H1 (cell line): ENCODE measurements around the gene CLASP2. TPM values are rescaled to one million over a fixed set of nuclear protein-coding genes. Genes with fewer than 3 reads are reported as not detected.

Experiments used
- CTCF ChIA-PET: fragments of 300-600 bp; sonication (Branson Sonifier 250); formaldehyde crosslinking; loops from one replicate; lab custom pipeline; 2021; ENCODE audit not compliant: partially characterized antibody; lab: Charles Lee
- POLR2A ChIA-PET: fragments of 300-600 bp; sonication (Branson Sonifier 250); formaldehyde crosslinking; loops from one replicate; lab custom pipeline; 2021; ENCODE audit warnings: inconsistent platforms; ENCODE audit not compliant: partially characterized antibody; lab: Charles Lee
- DNase-seq, 2 experiments: peaks; one replicate each; pipeline versions ENCODE4 v3.0.0 to v3.0.0-alpha.2; 2010 to 2022; ENCODE audit warnings: low spot score in 2 of 2, low read depth in 1 of 2, mixed read lengths in 1 of 2
- FAIRE-seq: peaks from 2 replicates; lab custom pipeline; 2011; peaks lifted over from hg19 to GRCh38; lab: Jason Lieb, UNC
- H2AFZ ChIP-seq: 2 replicates; pipeline ENCODE4 v1.8.1; 2012; ENCODE audit warnings: low read length, inconsistent platforms
- H2AK5ac ChIP-seq: 2 replicates; pipeline ENCODE4 v1.6.1; 2013; ENCODE audit warnings: low read depth, low read length
- H2BK120ac ChIP-seq: replicated peaks from 2 replicates; pipeline ENCODE3; 2013; ENCODE audit warnings: low read depth, low read length, inconsistent platforms
- H2BK12ac ChIP-seq: 2 replicates; pipeline ENCODE4 v1.6.1; 2013; ENCODE audit warnings: low read depth, low read length
- H2BK15ac ChIP-seq: 2 replicates; pipeline ENCODE4 v1.6.1; 2013; ENCODE audit warnings: low read length
- H2BK20ac ChIP-seq: 2 replicates; pipeline ENCODE4 v1.6.1; 2013; ENCODE audit warnings: low read length
- H2BK5ac ChIP-seq: 2 replicates; pipeline ENCODE4 v1.6.1; 2013; ENCODE audit warnings: low read depth, low read length
- H3K14ac ChIP-seq: 2 replicates; pipeline ENCODE4 v1.6.1; 2013; ENCODE audit warnings: inconsistent platforms; ENCODE audit not compliant: insufficient read length
- H3K18ac ChIP-seq: 2 replicates; pipeline ENCODE4 v1.6.1; 2013; ENCODE audit warnings: low read length; ENCODE audit errors: extremely low read depth
- H3K23ac ChIP-seq: 2 replicates; pipeline ENCODE4 v1.6.1; 2013; ENCODE audit warnings: inconsistent platforms; ENCODE audit not compliant: insufficient read length
- H3K23me2 ChIP-seq: 2 replicates; pipeline ENCODE4 v1.6.1; 2013; ENCODE audit warnings: low read depth, low read length
- H3K27ac ChIP-seq: 2 replicates; pipeline ENCODE4 v1.6.1; 2011; ENCODE audit warnings: low read depth, low read length, inconsistent platforms
- H3K27me3 ChIP-seq, 4 experiments: replicated peaks in 1 of 4; 1 replicate in 1 of 4; 2 replicates in 3 of 4; pipeline versions ENCODE4 v1.6.1 to v1.8.1; 2011 to 2013; ENCODE audit warnings: low read length in 3 of 4, mild to moderate bottlenecking in 3 of 4, inconsistent platforms in 2 of 4, mixed read lengths in 2 of 4, moderate library complexity in 1 of 4; ENCODE audit not compliant: control insufficient read depth in 3 of 4, insufficient read depth in 3 of 4; ENCODE audit errors: extremely low read depth in 1 of 4
- H3K36me3 ChIP-seq, 4 experiments: 2 replicates each; pipeline versions ENCODE4 v1.6.1 to v1.8.1; 2011 to 2013; ENCODE audit warnings: mild to moderate bottlenecking in 4 of 4, low read length in 3 of 4, moderate library complexity in 2 of 4, control low read depth in 1 of 4, inconsistent platforms in 1 of 4; ENCODE audit not compliant: insufficient read depth in 4 of 4, control insufficient read depth in 2 of 4
- H3K4ac ChIP-seq: replicated peaks from 2 replicates; pipeline ENCODE3; 2013; ENCODE audit warnings: low read length, low read depth, mixed read lengths, inconsistent platforms; ENCODE audit not compliant: insufficient read length
- H3K4me1 ChIP-seq, 4 experiments: replicated peaks in 1 of 4; 1 replicate in 1 of 4; 2 replicates in 3 of 4; pipeline versions ENCODE4 v1.6.1 to v1.8.1; 2011 to 2013; ENCODE audit warnings: low read length in 3 of 4, inconsistent platforms in 2 of 4, mixed read lengths in 1 of 4; ENCODE audit not compliant: insufficient read depth in 4 of 4, control insufficient read depth in 3 of 4
- H3K4me2 ChIP-seq, 2 experiments: 2 replicates each; pipeline versions ENCODE4 v1.6.1 to v1.8.1; 2011 to 2013; ENCODE audit warnings: low read depth in 2 of 2, low read length in 2 of 2, control low read depth in 1 of 2, inconsistent platforms in 1 of 2, mild to moderate bottlenecking in 1 of 2; ENCODE audit not compliant: insufficient read depth in 1 of 2
- H3K4me3 ChIP-seq, 4 experiments: fragments of 200-600, 300-600 bp in 1 of 4; sonication (generic), shearing (Covaris generic), sonication (Bioruptor Twin) in 1 of 4; 2 replicates each; pipeline versions ENCODE4 v1.5.1 to v1.8.1; 2011 to 2016; ENCODE audit warnings: low read length in 4 of 4, low read depth in 3 of 4, control low read depth in 2 of 4, inconsistent platforms in 2 of 4, mild to moderate bottlenecking in 2 of 4, mixed read lengths in 1 of 4, moderate library complexity in 1 of 4; ENCODE audit not compliant: insufficient read depth in 2 of 4; ENCODE audit errors: extremely low read depth in 1 of 4
- H3K56ac ChIP-seq: replicated peaks from 2 replicates; pipeline ENCODE3; 2013; ENCODE audit warnings: low read depth, mild to moderate bottlenecking, mixed read lengths, low read length, inconsistent platforms; ENCODE audit not compliant: insufficient read length
- H3K79me1 ChIP-seq: 2 replicates; pipeline ENCODE4 v1.6.1; 2013; ENCODE audit warnings: low read depth, low read length, control low read depth
- H3K79me2 ChIP-seq, 2 experiments: 2 replicates each; pipeline versions ENCODE4 v1.6.1 to v1.8.1; 2012 to 2013; ENCODE audit warnings: low read length in 2 of 2, mild to moderate bottlenecking in 2 of 2, inconsistent platforms in 1 of 2; ENCODE audit not compliant: insufficient read depth in 2 of 2, control insufficient read depth in 1 of 2
- H3K9ac ChIP-seq, 4 experiments: replicated peaks in 1 of 4; 1 replicate in 1 of 4; 2 replicates in 3 of 4; pipeline versions ENCODE4 v1.6.1 to v1.8.1; 2011 to 2013; ENCODE audit warnings: low read depth in 3 of 4, low read length in 3 of 4, control low read depth in 2 of 4, mild to moderate bottlenecking in 2 of 4, moderate library complexity in 2 of 4, inconsistent platforms in 1 of 4; ENCODE audit errors: extremely low read depth in 1 of 4
- H3K9me3 ChIP-seq, 2 experiments: 2 replicates each; pipeline versions ENCODE4 v1.6.1 to v1.8.1; 2012 to 2013; ENCODE audit warnings: mild to moderate bottlenecking in 2 of 2, moderate library complexity in 2 of 2, control low read depth in 1 of 2, inconsistent platforms in 1 of 2, low read depth in 1 of 2, low read length in 1 of 2, mixed read lengths in 1 of 2; ENCODE audit not compliant: insufficient read depth in 2 of 2
- H4K20me1 ChIP-seq, 2 experiments: replicated peaks in 1 of 2; 2 replicates each; pipeline versions ENCODE3 to v1.8.1; 2011 to 2013; ENCODE audit warnings: inconsistent platforms in 2 of 2, low read length in 2 of 2, mild to moderate bottlenecking in 1 of 2; ENCODE audit not compliant: insufficient read depth in 2 of 2, control insufficient read depth in 1 of 2
- H4K5ac ChIP-seq: 2 replicates; pipeline ENCODE4 v1.6.1; 2013; ENCODE audit warnings: low read length, low read depth, mixed read lengths, inconsistent platforms; ENCODE audit not compliant: insufficient read length
- H4K8ac ChIP-seq: 2 replicates; pipeline ENCODE4 v1.8.0; 2013; ENCODE audit warnings: mild to moderate bottlenecking, moderate library complexity, low read length, inconsistent platforms; ENCODE audit not compliant: insufficient read depth; ENCODE audit errors: extremely low read depth
- H4K91ac ChIP-seq: replicated peaks from 2 replicates; pipeline ENCODE3; 2013; ENCODE audit warnings: low read length, mixed read lengths, inconsistent platforms; ENCODE audit not compliant: insufficient read length
- ATF2 ChIP-seq: IDR thresholded peaks from 2 replicates; pipeline ENCODE4 v1.6.1; 2012; ENCODE audit warnings: low read length, inconsistent platforms
- BCL11A ChIP-seq, 2 experiments: IDR thresholded peaks; one replicate each; pipeline ENCODE4 v1.6.1; 2011; ENCODE audit warnings: low read depth in 2 of 2, low read length in 2 of 2, mild to moderate bottlenecking in 2 of 2
- FOSL1 ChIP-seq: IDR thresholded peaks from 2 replicates; pipeline ENCODE4 v1.6.1; 2011; ENCODE audit warnings: mild to moderate bottlenecking, low read depth, low read length, moderate library complexity; ENCODE audit not compliant: insufficient read depth
- HDAC6 ChIP-seq: IDR thresholded peaks from one replicate; pipeline ENCODE4 v1.7.1; 2012; ENCODE audit warnings: low read depth, mild to moderate bottlenecking, inconsistent platforms, low read length, moderate library complexity
- JUND ChIP-seq: IDR thresholded peaks from 2 replicates; pipeline ENCODE4 v1.6.1; 2011; ENCODE audit warnings: mild to moderate bottlenecking, improper control_type of control experiment, low read length
- KDM1A ChIP-seq: fragments of 200-600, 300-600 bp; sonication (generic); IDR thresholded peaks from 2 replicates; pipeline ENCODE4 v1.7.1; 2016; ENCODE audit warnings: mild to moderate bottlenecking, low read length, borderline replicate concordance
- KDM5A ChIP-seq: fragments of 200-600 bp; IDR thresholded peaks from 2 replicates; pipeline ENCODE4 v1.7.1; 2012; ENCODE audit warnings: mild to moderate bottlenecking, low read length, inconsistent platforms, mixed read lengths
- MAFK ChIP-seq: IDR thresholded peaks from 2 replicates; pipeline ENCODE4 v1.6.1; 2012; ENCODE audit warnings: low read depth, mild to moderate bottlenecking, improper control_type of control experiment, low read length
- PHF8 ChIP-seq: fragments of 200-600 bp; sonication (generic); conservative IDR thresholded peaks from 2 replicates; pipeline ENCODE4 v1.7.1; 2012; ENCODE audit warnings: low read depth, mild to moderate bottlenecking, inconsistent platforms, low read length, moderate library complexity
- RBBP5 ChIP-seq: IDR thresholded peaks from 2 replicates; pipeline ENCODE4 v1.7.1; 2012; ENCODE audit warnings: low read depth, mild to moderate bottlenecking, inconsistent platforms, low read length, moderate library complexity, borderline replicate concordance
- TAF1 ChIP-seq: IDR thresholded peaks from 2 replicates; pipeline ENCODE4 v1.6.1; 2011; ENCODE audit warnings: mild to moderate bottlenecking, low read depth, low read length
- ZNF274 ChIP-seq: IDR thresholded peaks from 2 replicates; pipeline ENCODE4 v1.7.0; 2012; ENCODE audit warnings: low read length, borderline replicate concordance; ENCODE audit errors: extremely low read depth
- WGBS, 2 experiments: shearing (Covaris generic) in 1 of 2; methylation state at CpG; one replicate each; pipeline versions ENCODE4 v1.1.6 to v1.1.7; 2013 to 2015; ENCODE audit warnings: low lambda C conversion rate in 2 of 2, mixed read lengths in 2 of 2, inconsistent platforms in 1 of 2, low coverage in 1 of 2, missing lambda C conversion rate in 1 of 2; ENCODE audit not compliant: insufficient replicate concordance in 2 of 2, insufficient coverage in 1 of 2, insufficient read length in 1 of 2; ENCODE audit errors: extremely low coverage in 1 of 2, missing lambda C conversion rate in 1 of 2; 5-methylcytosine and 5-hydroxymethylcytosine counted together
- polyA plus RNA-seq, 7 experiments: library from polyadenylated mRNA; depleted of rRNA in 3 of 7; stranded (reverse) in 5 of 7; unstranded in 2 of 7; fragments of >200 nt in 5 of 7; fragments of 200-250 nt in 2 of 7; gene quantifications; 1 replicate in 5 of 7; 2 replicates in 1 of 7; 4 replicates in 1 of 7; pipeline versions ENCODE4 v1.2.1 to v1.2.3, GENCODE V29; 2011 to 2013; ENCODE audit warnings: missing spikeins in 2 of 7, mixed read lengths in 2 of 7
- total RNA-seq: library from RNA; stranded (reverse); fragmentation: NEBNext Ultra II Directional; extraction: Animal tissue kit (Norgen Biotek cat#: 25700); gene quantifications from 2 replicates; pipeline ENCODE4 v1.2.1, GENCODE V29; 2021

Gene CLASP2
- total and polyA plus RNA-seq, 2 of the 8 experiments (the other 6 are each of a cell fraction or from before 2014, with no cell fraction given) = 21.7 to 58.0 TPM

- Histone ChIP-seq H2BK5ac (no peak overlapping the region), H3K23ac (no peak overlapping the region), H2BK20ac (no peak overlapping the region), H3K23me2 (no peaks in the 10 kb centered on the region), H3K79me2 (no peaks in the 10 kb centered on the region), H3K27ac (no peak overlapping the region), H3K56ac (no peak overlapping the region), H3K9me3 (no peaks in the 10 kb centered on the region), H3K4me3 (no peak overlapping the region), H3K9ac (no peak overlapping the region; a peak in 1 of 7 replicates), H3K36me3 (peaks cover 0 to 2% (median 0%) of the 10 kb centered on the region in 4 experiments; a peak in 2 of 8 replicates), H2BK12ac (no peak overlapping the region), H2BK15ac (no peak overlapping the region), H3K18ac (0 out of 2 replicates have a peak overlapping the region, but pooled peaks have one; percentile 15), H2AFZ (no peak overlapping the region), H4K5ac (no peak overlapping the region), H3K27me3 (no peaks in the 10 kb centered on the region), H4K91ac (no peak overlapping the region), H2BK120ac (peak overlapping the region; percentile 94), H3K4me2 (peak overlapping the region; percentile 18 to 56; a peak in 2 of 4 replicates), H3K79me1 (no peaks in the 10 kb centered on the region), H4K20me1 (no peaks in the 10 kb centered on the region), H3K4ac (no peak overlapping the region), H2AK5ac (no peak overlapping the region), H3K4me1 (peaks cover 0 to 11% (median 2%) of the 10 kb centered on the region in 4 experiments; a peak in 3 of 7 replicates), H4K8ac (no peak overlapping the region), H3K14ac (no peak overlapping the region)
- FAIRE-seq = no peak
- no peak for DNase-seq
- POLR2A ChIA-PET = interaction anchor here (0.6 to 1.3 kb wide), 2 partner anchors 27 to 129 kb away, joined by 3 read pairs; no protein-coding TSS in a partner anchor
- CTCF ChIA-PET = interaction anchor here (0.6 to 1.9 kb wide), 4 partner anchors 12 to 251 kb away, joined by 3 to 5 read pairs (median 3); no protein-coding TSS in a partner anchor
- 80% methylated on average over 1 of the region's 1 CpG; no CpG with 5 or more reads in 1 of the 2 experiments for WGBS, 2 experiments
- TF ChIP-seq TAF1 = no peak
- no peak for TF ChIP-seq BCL11A (IDR thresholded peaks at IDR 0.05; ENCODE audit: low read depth in 2 of 2, low read length in 2 of 2)
- TF ChIP-seq KDM5A = no peak
- TF ChIP-seq ATF2 = no peak
- no peak for TF ChIP-seq ZNF274
- TF ChIP-seq HDAC6 = no peak
- no peak for TF ChIP-seq KDM1A
- no peak for TF ChIP-seq MAFK
- TF ChIP-seq FOSL1 = no peak
- no peak for TF ChIP-seq PHF8
- TF ChIP-seq RBBP5 = no peak
- no peak for TF ChIP-seq JUND
These were observed 160.8 kb downstream of the CLASP2 start for GRCh38 chr3:33557279-33557678.
